8988T (cell line): ENCODE measurements around the gene SATB2.

Experiments
- DNase-seq: peaks from one replicate; pipeline ENCODE4 v3.0.0; 2011

Gene SATB2

GRCh38 chr2:199228887-199229819 is 228.6 kb downstream of the SATB2 start:
- DNase-seq = peak; percentile 41

GRCh38 chr2:199223791-199224190 is 233.9 kb downstream of the SATB2 start:
- no peak for DNase-seq

DNA sequence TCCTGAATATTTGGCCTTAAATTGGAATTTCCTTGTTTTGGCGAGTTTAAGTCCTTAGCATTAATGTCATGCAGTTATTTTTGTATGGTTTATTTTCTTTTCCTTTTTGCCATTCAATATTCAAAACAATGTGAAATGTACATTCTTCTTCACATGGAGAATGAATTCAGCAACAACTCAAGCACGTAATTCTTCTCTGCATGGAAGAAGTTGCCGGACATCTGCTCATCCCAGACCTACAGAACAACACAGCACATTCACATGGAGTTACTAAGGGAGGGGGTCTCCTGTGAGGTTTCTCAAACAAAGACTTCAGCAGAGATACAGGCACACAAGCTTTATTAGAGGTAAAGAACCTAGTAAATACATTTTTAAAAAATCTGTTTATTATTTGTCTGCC is 236.8 kb downstream of the SATB2 start:
- no peak for DNase-seq

DNA sequence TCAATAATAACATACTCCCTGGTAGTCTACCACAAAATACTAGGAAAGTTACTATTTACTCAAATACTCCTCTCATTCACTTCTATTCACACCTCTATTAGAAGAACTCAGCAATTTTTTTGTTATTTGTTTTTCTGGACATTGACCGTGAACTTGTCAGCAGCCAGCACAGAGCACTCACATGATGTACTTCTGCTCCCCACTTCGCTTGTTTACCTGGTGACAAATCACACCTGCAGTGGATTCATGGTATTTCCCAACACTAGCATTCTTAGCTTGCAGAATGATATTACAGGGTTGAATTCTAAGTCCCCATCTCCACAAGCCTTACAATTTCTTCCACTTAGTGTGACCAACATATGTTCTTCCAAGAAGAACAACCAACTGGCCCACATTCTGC is 238.2 kb downstream of the SATB2 start:
- no peak for DNase-seq
